ENCODE data around the gene CDC42SE2. TPM values are rescaled to one million over a fixed set of nuclear protein-coding genes. Genes with fewer than 3 reads are reported as not detected.

CDC42SE2 gene
- total RNA-seq, 1 experiment from 2014 or later = 23.2 TPM

- H4K91ac ChIP-seq (ENCODE audit: insufficient read length, low read depth, low read length) = no peak overlapping the region
- H3K4ac ChIP-seq (ENCODE audit: low read depth, low read length) = no peak overlapping the region
- no peak overlapping the region for H4K8ac ChIP-seq (replicated peaks; ENCODE audit: insufficient read length, low read depth, low read length)
- no CpG with 5 or more reads among the region's 2 CpGs for WGBS (ENCODE audit: extremely low coverage, insufficient read length, low lambda C conversion rate)
- no peaks in the 10 kb centered on the region for H3K23me2 ChIP-seq (ENCODE audit: insufficient read length, low read depth, low read length, poor library complexity, severe bottlenecking)
- no peak overlapping the region for H2BK5ac ChIP-seq (ENCODE audit: insufficient read length, low read length)
- no peak overlapping the region for H3K18ac ChIP-seq (ENCODE audit: insufficient read length, low read depth, low read length)
- no peak overlapping the region; a peak in 1 of 7 replicates for H3K27ac Mint-ChIP-seq
- H3K23ac ChIP-seq (ENCODE audit: insufficient read length, low read depth, low read length) = no peak overlapping the region
- no peak overlapping the region for H3K14ac ChIP-seq (ENCODE audit: insufficient read depth, low read length)
- H3K79me1 ChIP-seq (ENCODE audit: insufficient read depth, low read depth, low read length, poor library complexity, severe bottlenecking) = no peaks in the 10 kb centered on the region
- no peaks in the 10 kb centered on the region for H3K27me3 Mint-ChIP-seq (ENCODE audit: low read depth)
- no peaks in the 10 kb centered on the region for H4K20me1 ChIP-seq (ENCODE audit: control insufficient read depth, insufficient read depth, insufficient read length)
- H3T11ph ChIP-seq (ENCODE audit: low read length) = no peak overlapping the region
- H3K27me3 ChIP-seq (ENCODE audit: insufficient read depth, low read length) = no peaks in the 10 kb centered on the region
- peaks cover 5% of the 10 kb centered on the region; the same call in 1 of the 2 replicates for H3K4me1 ChIP-seq (ENCODE audit: insufficient read depth, low read length)
- no peak overlapping the region for H2AFZ ChIP-seq (ENCODE audit: low read length)
- no peak overlapping the region for H3K4me3 Mint-ChIP-seq
- no peak overlapping the region for H2BK12ac ChIP-seq (ENCODE audit: insufficient read length, low read depth, low read length)
- H3K4me1 Mint-ChIP-seq = peaks cover 30 to 38% of the 10 kb centered on the region in 2 experiments
- no peak overlapping the region for H3K4me2 ChIP-seq (ENCODE audit: insufficient read depth, insufficient read length, low read length)
- DNase-seq = no peak
- no peak overlapping the region for H2BK120ac ChIP-seq (ENCODE audit: low read depth, low read length, poor library complexity, severe bottlenecking)
- no peak overlapping the region for H2BK15ac ChIP-seq (ENCODE audit: low read depth, low read length)
- H4K5ac ChIP-seq (ENCODE audit: insufficient read length, low read depth, low read length) = no peak overlapping the region
- H2AK5ac ChIP-seq (ENCODE audit: insufficient read length, low read length) = no peak overlapping the region
- no peak overlapping the region for H3K9ac ChIP-seq (ENCODE audit: extremely low read depth, insufficient read length, low read length)
- peaks cover 5 to 12% of the 10 kb centered on the region in 2 experiments; a peak in 4 of 5 replicates for H3K9me3 Mint-ChIP-seq
- peaks cover 5 to 37% (median 15%) of the 10 kb centered on the region in 3 experiments; a peak in 6 of 7 replicates for H3K36me3 Mint-ChIP-seq (ENCODE audit: insufficient read depth in 1 of 3, low read depth in 3 of 3)
- no peak overlapping the region for H3K27ac ChIP-seq (ENCODE audit: insufficient read length, low read depth, low read length)
- no peak overlapping the region for H2BK20ac ChIP-seq (ENCODE audit: low read depth, low read length, poor library complexity, severe bottlenecking)
- H3K79me2 ChIP-seq (ENCODE audit: insufficient read depth, low read length) = no peaks in the 10 kb centered on the region; the same call in 1 of the 2 replicates
- no peak overlapping the region for H3K56ac ChIP-seq (ENCODE audit: insufficient read length, low read depth, low read length)
- TF ChIP-seq CTCF (conservative IDR thresholded peaks at IDR 0.05) = no peak
- H3K9me3 ChIP-seq (ENCODE audit: control insufficient read depth, low read depth, low read length) = no peaks in the 10 kb centered on the region
Measured at GRCh38 chr5:131316026-131316425, 52.2 kb downstream of the CDC42SE2 start.
